Esophagus muscularis mucosa (tissue), 4 donors: ENCODE measurements around the gene TMEM44. TPM values are rescaled to one million over a fixed set of nuclear protein-coding genes. Genes with fewer than 3 reads are reported as not detected.

Experiments used
- DNase-seq: peaks from one replicate; pipeline ENCODE4 v3.0.0-alpha.2; 2017; ENCODE audit errors: extremely low spot score
- H3K27ac ChIP-seq, 4 donors: fragments of 200-600 bp; sonication (generic); replicated peaks in 1 of 4; 1 replicate in 3 of 4; 2 replicates in 1 of 4; pipeline ENCODE4 v1.5.1; 2016 to 2019; ENCODE audit warnings: mild to moderate bottlenecking in 1 of 4
- H3K27me3 ChIP-seq, 4 donors: fragments of 200-600 bp; sonication (generic); one replicate each; pipeline versions ENCODE4 v1.5.1 to v1.6.0; 2016 to 2019
- H3K36me3 ChIP-seq, 4 donors: fragments of 200-600 bp; sonication (generic); one replicate each; pipeline ENCODE4 v1.5.1; 2016 to 2019
- H3K4me1 ChIP-seq, 4 donors: fragments of 200-600 bp; sonication (generic); one replicate each; pipeline ENCODE4 v1.5.1; 2016 to 2019
- H3K4me3 ChIP-seq, 4 donors: fragments of 200-600 bp; sonication (generic); 1 replicate in 2 of 4; 2 replicates in 2 of 4; pipeline ENCODE4 v1.5.1; 2016 to 2019; ENCODE audit warnings: mild to moderate bottlenecking in 4 of 4, moderate library complexity in 1 of 4
- H3K9me3 ChIP-seq, 4 donors: fragments of 200-600 bp; sonication (generic); 1 replicate in 3 of 4; 2 replicates in 1 of 4; pipeline ENCODE4 v1.5.1; 2016 to 2019
- CTCF ChIP-seq, 3 experiments: fragments of 200-600 bp in 2 of 3; fragments of 450-650 bp in 1 of 3; sonication (generic) in 2 of 3; IDR thresholded peaks; one replicate each; pipeline ENCODE4 v1.5.1; 2017 to 2019; ENCODE audit warnings: antibody characterized with exemption in 3 of 3, mild to moderate bottlenecking in 2 of 3, moderate library complexity in 1 of 3
- EP300 ChIP-seq: sonication (generic); formaldehyde crosslinking; IDR thresholded peaks from one replicate; pipeline ENCODE4 v1.6.1; 2017; ENCODE audit warnings: antibody characterized with exemption
- POLR2A ChIP-seq: fragments of 450-650 bp; IDR thresholded peaks from one replicate; pipeline ENCODE4 v1.6.1; 2017; ENCODE audit warnings: antibody characterized with exemption, moderate library complexity, mild to moderate bottlenecking, low read depth
- POLR2AphosphoS5 ChIP-seq, 2 donors: sonication (generic); formaldehyde crosslinking; IDR thresholded peaks; one replicate each; pipeline ENCODE4 v1.6.1; 2017; ENCODE audit warnings: antibody characterized with exemption in 2 of 2
- WGBS: methylation state at CpG from one replicate; pipeline ENCODE4 v1.1.5; 2018; 5-methylcytosine and 5-hydroxymethylcytosine counted together
- intact Hi-C: fragments of 100-400 bp; cut with DNase I; formaldehyde crosslinking; loops from one replicate; pipeline ENCODE4 v1.15.1; 2023
- total RNA-seq, 4 donors: library from RNA; depleted of rRNA; stranded (reverse); fragments of >200 nt; gene quantifications; one replicate each; pipeline versions ENCODE4 v1.1.0 to v1.2.1, GENCODE V29; 2016

Gene TMEM44
- total RNA-seq, 4 donors from 2014 or later: 3.3 to 10.8 (median 9.3) TPM

GRCh38 chr3:194617143-194617671 lies 16.0 kb downstream of the TMEM44 start:
- DNase-seq: no peak
- H3K36me3 ChIP-seq: peaks cover 0 to 31% (median 6%) of the 10 kb centered on the region in 4 donors
- H3K4me3 ChIP-seq: no peak overlapping the region
- no peaks in the 10 kb centered on the region for H3K4me1 ChIP-seq
- no peaks in the 10 kb centered on the region for H3K27me3 ChIP-seq
- intact Hi-C loops: no loop called here
- no peak for TF ChIP-seq POLR2A
- no peak for TF ChIP-seq POLR2AphosphoS5 (IDR thresholded peaks at IDR 0.05)
- TF ChIP-seq CTCF (IDR thresholded peaks at IDR 0.05): no peak
- TF ChIP-seq EP300: no peak
- 94% methylated on average over 14 of the region's 14 CpGs for WGBS
- H3K27ac ChIP-seq: no peak overlapping the region
- no peaks in the 10 kb centered on the region for H3K9me3 ChIP-seq

- Histone ChIP-seq H3K4me3 (no peak overlapping the region), H3K27me3 (no peaks in the 10 kb centered on the region), H3K36me3 (peaks cover 0 to 33% (median 6%) of the 10 kb centered on the region in 4 donors), H3K4me1 (no peaks in the 10 kb centered on the region), H3K9me3 (no peaks in the 10 kb centered on the region), H3K27ac (no peak overlapping the region)
- 91% methylated on average over 11 of the region's 11 CpGs for WGBS
- TF ChIP-seq EP300 (no peak), POLR2AphosphoS5 (IDR thresholded peaks at IDR 0.05) (no peak), CTCF (IDR thresholded peaks at IDR 0.05) (no peak), POLR2A (no peak)
- intact Hi-C loops: no loop called here
- no peak for DNase-seq
Measured at GRCh38 chr3:194615226-194615625, 18.0 kb downstream of the TMEM44 start.

- Histone ChIP-seq H3K27me3 (no peaks in the 10 kb centered on the region), H3K27ac (no peak overlapping the region), H3K9me3 (no peaks in the 10 kb centered on the region), H3K36me3 (peaks cover 0 to 32% (median 6%) of the 10 kb centered on the region in 4 donors), H3K4me3 (no peak overlapping the region), H3K4me1 (no peaks in the 10 kb centered on the region)
- intact Hi-C loops: no loop called here
- TF ChIP-seq EP300 (no peak), CTCF (IDR thresholded peaks at IDR 0.05) (no peak), POLR2A (no peak), POLR2AphosphoS5 (IDR thresholded peaks at IDR 0.05) (no peak)
- no peak for DNase-seq
- WGBS: 78% methylated on average over 8 of the region's 8 CpGs
Measured at GRCh38 chr3:194612221-194612620, 21.0 kb downstream of the TMEM44 start.

GRCh38 chr3:194610689-194611088 lies 22.5 kb downstream of the TMEM44 start:
- Histone ChIP-seq H3K27me3 (no peaks in the 10 kb centered on the region), H3K27ac (no peak overlapping the region), H3K4me3 (no peak overlapping the region), H3K36me3 (peaks cover 0 to 33% (median 2%) of the 10 kb centered on the region in 4 donors), H3K4me1 (no peaks in the 10 kb centered on the region), H3K9me3 (no peaks in the 10 kb centered on the region)
- 98% methylated on average over 3 of the region's 3 CpGs for WGBS
- intact Hi-C loops: no loop called here
- DNase-seq: no peak
- TF ChIP-seq POLR2A (no peak), CTCF (IDR thresholded peaks at IDR 0.05) (no peak), EP300 (no peak), POLR2AphosphoS5 (IDR thresholded peaks at IDR 0.05) (no peak)

- no peak for TF ChIP-seq POLR2A
- TF ChIP-seq EP300: no peak
- WGBS: 88% methylated on average over 13 of the region's 13 CpGs
- no peaks in the 10 kb centered on the region for H3K9me3 ChIP-seq
- no peaks in the 10 kb centered on the region for H3K4me1 ChIP-seq
- peaks cover 0 to 31% (median 0%) of the 10 kb centered on the region in 4 donors for H3K36me3 ChIP-seq
- H3K27me3 ChIP-seq: no peaks in the 10 kb centered on the region
- no peak overlapping the region for H3K4me3 ChIP-seq
- intact Hi-C loops: no loop called here
- no peak for DNase-seq
- H3K27ac ChIP-seq: no peak overlapping the region
Measured at GRCh38 chr3:194609601-194610000, 23.6 kb downstream of the TMEM44 start.
